HG03175 (cell line): ENCODE measurements around the gene SUCNR1.
"Not testable (repeated sequence)": the region's sequence is repeated elsewhere in the genome, so short reads cannot be mapped to it uniquely, and the experiment has no call there.

Experiments
- ATAC-seq: cut with Tn5 transposase; IDR thresholded peaks from one replicate; pipeline ENCODE4 v1.9.1; 2021; ENCODE audit warnings: mild to moderate bottlenecking, moderate library complexity; ENCODE audit not compliant: unreplicated experiment

Gene SUCNR1

GRCh38 chr3:151900884-151901643, 27.6 kb downstream of the SUCNR1 start:
- ATAC-seq: no peak

- no peak for ATAC-seq
Measured at GRCh38 chr3:151901644-151902285, 28.3 kb downstream of the SUCNR1 start.

- no peak for ATAC-seq
Measured at GRCh38 chr3:151903501-151903991, 30.1 kb downstream of the SUCNR1 start.

DNA sequence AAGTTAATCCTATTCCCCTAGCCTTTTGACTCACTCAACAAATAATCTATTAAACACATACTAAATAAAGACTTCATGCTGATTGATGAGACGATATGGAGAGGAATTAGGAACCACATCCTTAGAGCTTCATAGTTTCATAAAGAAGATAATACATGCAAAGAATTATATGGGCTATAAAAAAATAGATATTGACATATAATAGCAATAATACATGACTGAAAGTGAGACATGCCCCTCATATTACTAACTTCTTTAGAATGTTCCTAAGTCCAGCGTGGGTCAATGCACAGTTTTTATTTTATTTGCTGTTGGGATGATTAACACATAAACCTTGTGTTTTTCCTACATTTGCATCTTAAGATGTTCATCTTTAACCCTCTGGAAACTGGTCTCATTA, 32.2 kb downstream of the SUCNR1 start:
- ATAC-seq: no peak

DNA sequence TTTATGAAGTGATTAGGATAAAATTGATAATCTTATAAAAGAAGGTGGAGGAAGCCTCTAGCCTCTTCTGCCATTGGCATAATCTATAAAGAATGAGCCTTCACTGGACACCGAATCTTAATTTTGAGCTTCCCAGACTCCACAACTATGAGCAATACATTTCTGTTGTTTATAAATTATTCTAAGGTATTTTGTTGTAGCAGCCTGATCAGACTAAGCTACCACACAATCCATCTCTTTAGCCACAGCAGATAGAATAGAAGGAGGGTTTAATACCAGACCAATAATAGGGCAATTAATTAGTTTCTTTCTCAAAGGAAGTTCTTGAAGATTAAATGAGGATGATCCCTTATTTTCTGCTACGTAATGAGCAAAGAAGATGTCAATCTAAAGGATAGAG, 33.3 kb downstream of the SUCNR1 start:
- ATAC-seq: no peak

DNA sequence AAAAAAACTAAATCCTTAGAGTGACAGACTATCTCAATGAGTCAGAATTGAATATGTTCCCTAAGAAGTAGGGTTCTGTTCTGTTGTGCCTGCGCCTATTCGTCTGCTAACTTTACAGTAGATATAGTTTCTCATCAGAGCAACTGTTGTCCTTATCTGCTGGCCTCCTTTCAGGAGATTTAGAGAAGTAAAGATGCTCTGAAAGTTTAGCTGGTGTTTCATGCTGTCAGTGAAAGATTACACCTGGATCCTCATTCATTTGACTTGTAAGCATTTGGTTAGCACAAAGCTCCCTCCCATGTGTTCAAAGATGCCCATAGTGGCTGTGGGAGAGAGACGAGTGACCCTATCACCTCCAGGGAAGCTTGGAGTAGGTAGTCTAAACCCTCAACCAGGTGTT, 35.0 kb downstream of the SUCNR1 start:
- no peak for ATAC-seq

- no peak for ATAC-seq
Measured at GRCh38 chr3:151909681-151910405, 36.4 kb downstream of the SUCNR1 start.

- no peak for ATAC-seq
Measured at GRCh38 chr3:151911462-151911861, 38.0 kb downstream of the SUCNR1 start.

DNA sequence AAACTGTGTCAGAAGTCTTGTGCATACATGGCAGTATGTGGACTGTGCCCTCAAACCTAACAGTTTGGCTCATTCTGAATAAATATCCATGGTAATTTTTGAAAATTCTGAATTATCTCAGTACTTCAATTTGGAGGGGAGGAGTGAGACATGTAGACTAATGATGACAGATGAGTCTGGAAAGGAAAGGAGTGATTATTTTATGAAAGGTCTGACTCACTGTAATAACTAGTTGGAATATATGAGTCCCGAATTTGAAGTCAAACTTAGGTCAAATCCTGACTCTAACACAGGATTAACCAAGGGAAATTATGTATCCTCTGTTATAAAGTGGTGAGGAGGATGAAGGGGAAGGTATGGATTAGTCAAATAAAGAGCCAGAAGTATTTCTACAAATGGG, 38.6 kb downstream of the SUCNR1 start:
- ATAC-seq: no peak

GRCh38 chr3:151916781-151917180, 43.3 kb downstream of the SUCNR1 start:
- ATAC-seq: no peak

DNA sequence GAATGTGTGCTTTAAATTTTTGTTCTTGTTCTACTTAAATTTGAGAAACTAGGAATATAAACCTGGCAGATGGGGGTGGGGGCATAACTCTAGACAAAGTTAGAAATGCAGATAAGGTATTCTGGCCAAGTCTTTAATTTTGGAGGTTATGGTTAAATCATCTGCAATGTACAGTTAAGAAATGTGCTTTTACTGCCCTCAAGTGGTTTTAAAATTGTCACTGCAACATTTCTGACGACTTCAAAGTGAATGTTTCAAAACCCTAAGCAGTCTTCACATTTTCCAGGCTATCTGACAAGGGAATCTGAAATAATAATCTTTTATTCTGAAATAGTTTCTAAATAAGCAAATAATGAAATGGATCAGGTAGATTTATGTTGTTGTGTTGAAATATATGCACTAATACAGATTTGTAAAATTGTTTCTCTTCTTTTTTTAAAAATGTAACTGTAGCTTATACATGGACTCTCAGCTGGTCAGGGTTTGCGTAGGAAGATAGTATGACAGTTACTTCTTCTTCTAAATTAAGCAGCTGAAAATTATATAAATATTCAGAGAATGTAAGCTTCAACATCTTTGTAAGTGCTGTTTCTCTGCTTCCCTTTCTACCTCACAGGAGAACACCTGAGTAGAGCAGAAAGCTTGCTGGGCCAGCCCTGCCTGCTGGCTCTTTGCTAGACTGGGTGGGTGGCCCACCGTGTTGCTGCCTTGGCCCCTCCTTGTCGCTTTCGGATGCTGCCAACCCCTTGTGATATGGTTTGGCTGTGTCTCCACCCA, 45.0 kb downstream of the SUCNR1 start:
- peak; percentile 65 for ATAC-seq

DNA sequence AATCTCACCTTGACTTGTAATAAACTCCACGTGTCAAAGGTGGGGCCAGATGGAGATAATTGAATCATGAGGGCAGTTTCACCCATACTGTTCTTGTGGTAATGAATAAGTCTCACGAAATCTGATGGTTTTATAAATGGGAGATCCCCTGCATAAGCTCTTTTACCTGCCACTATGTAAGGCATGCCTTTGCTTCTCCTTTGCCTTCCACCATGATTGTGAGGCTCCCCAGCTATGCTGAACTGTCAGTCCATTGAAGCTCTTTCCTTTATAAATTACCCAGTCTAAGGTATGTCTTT, 45.5 kb downstream of the SUCNR1 start:
- ATAC-seq: no peak

GRCh38 chr3:151919446-151919845, 46.0 kb downstream of the SUCNR1 start:
- ATAC-seq: no peak

DNA sequence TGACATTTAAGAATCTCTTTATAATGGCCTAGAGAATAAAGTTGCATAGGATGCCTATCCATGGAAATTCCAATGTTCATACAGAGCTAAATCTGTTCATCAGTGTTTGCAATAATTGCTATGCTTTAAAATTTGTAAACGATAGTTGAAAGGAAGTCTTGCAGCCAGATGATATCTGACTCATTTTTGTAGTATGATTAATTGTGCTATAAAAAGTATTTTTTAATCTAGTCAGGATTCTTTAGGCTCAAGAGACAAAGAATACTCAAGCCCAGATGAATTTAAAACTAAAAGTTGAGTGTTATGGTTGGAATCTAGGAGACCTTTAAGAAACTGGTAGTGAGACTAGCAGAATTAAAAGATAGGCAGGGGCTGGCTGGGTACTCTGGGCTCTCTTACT, 50.5 kb downstream of the SUCNR1 start:
- ATAC-seq: no peak

- no peak for ATAC-seq
Measured at GRCh38 chr3:151924753-151925152, 51.3 kb downstream of the SUCNR1 start.

DNA sequence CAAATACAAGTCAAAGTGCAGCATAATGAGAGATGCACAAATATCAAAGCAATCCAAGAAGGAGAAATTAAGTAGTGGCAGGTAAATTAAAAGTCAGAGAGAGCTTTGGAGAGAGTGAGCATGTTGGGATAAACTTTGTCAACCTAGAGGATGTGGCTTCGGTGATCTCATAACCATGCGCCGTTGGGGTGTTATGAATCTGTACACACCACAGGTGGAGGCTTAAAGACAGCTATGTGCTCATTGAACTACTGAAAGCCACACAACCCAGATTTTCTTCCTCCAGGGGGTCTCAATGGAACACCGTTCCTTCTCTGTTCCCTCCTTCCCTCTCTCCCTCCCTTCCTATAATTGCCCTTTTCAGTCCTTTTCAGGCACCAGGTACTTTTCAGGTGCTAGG, 52.0 kb downstream of the SUCNR1 start:
- no peak for ATAC-seq

DNA sequence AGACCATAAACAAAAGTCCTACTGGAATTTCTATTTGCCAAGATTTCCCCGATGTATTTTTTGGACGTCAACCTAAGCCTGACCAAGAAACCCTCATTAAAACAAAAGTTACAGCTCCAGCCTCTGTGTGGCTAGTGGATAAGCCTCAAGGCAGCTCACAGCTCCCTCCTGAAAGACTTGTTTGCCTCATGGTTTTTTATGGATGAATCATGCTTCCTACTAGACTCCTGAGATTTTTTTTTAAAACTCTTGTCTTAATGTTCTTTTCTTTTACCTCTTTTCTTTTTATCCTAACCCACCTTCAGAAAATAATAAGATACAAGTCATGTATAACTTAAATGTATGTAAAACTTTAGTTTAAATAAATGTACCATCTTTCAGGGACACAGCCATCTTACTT, 52.4 kb downstream of the SUCNR1 start:
- ATAC-seq: no peak

DNA sequence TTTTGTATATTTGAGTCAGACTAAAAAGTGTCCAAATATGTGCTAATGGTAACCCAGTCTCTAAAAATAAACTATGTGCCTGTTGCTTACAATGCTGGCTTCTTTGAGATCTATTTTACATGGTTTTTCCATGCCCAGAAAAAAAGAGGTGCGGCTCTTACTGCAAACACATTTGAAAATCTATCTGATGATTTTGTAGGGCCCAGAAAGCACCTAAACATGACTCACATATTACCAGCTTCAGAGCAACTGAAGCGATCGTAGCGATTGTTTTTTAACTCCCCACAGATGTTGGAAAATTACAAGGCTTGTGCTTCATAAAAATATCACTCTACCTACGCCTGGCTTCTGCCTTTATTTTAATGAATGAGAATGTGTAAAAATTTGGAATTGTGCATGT, 53.5 kb downstream of the SUCNR1 start:
- ATAC-seq: no peak

DNA sequence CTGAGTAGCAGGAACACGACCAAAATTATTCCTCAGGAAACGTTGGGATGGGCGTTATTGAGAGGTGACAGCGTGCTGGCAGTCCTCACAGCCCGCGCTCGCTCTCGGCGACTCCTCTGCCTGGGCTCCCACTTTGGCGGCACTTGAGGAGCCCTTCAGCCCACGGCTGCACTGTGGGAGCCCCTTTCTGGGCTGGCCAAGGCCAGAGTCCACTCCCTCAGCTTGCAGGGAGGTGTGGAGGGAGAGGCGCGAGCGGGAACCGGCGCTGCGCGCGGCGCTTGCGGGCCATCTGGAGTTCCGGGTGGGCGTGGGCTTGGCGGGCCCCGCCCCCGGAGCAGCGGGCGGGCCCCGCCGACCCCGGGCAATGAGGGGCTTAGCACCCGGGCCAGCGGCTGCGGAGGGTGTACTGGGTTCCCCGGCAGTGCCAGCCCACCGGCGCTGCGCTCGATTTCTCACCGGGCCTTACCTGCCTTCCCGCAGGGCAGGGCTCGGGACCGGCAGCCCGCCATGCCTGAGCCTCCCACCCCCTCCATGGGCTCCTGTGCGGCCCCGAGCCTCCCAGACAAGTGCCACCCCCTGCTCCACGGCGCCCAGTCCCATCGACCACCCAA, 54.6 kb downstream of the SUCNR1 start:
- ATAC-seq: not testable (repeated sequence)

- no peak for ATAC-seq
Measured at GRCh38 chr3:151931171-151931570, 57.7 kb downstream of the SUCNR1 start.
